H1 (cell line): ENCODE results near the gene IFNL2. TPM values are rescaled to one million over a fixed set of nuclear protein-coding genes. Genes with fewer than 3 reads are reported as not detected.

Source experiments
- ASH2L ChIP-seq: fragments of 200-600, 300-600 bp; sonication (generic); IDR thresholded peaks from one replicate; pipeline ENCODE4 v1.7.1; 2017; ENCODE audit warnings: low read length
- BCL11A ChIP-seq, 2 experiments: IDR thresholded peaks; one replicate each; pipeline ENCODE4 v1.6.1; 2011; ENCODE audit warnings: low read depth in 2 of 2, low read length in 2 of 2, mild to moderate bottlenecking in 2 of 2
- CBX8 ChIP-seq: fragments of 300-800, 300-1000 bp; sonication (generic); IDR thresholded peaks from 2 replicates; pipeline ENCODE4 v1.7.1; 2016; ENCODE audit warnings: low read depth, low read length, borderline replicate concordance
- CHD1 ChIP-seq: IDR thresholded peaks from 2 replicates; pipeline ENCODE4 v1.6.1; 2012; ENCODE audit warnings: low read depth, low read length, improper control_type of control experiment
- JUND ChIP-seq: IDR thresholded peaks from 2 replicates; pipeline ENCODE4 v1.6.1; 2011; ENCODE audit warnings: mild to moderate bottlenecking, improper control_type of control experiment, low read length
- POLR2A ChIP-seq, 2 experiments: IDR thresholded peaks; 1 replicate in 1 of 2; 2 replicates in 1 of 2; pipeline ENCODE4 v1.6.1; 2011; ENCODE audit warnings: low read depth in 2 of 2, low read length in 2 of 2, mild to moderate bottlenecking in 2 of 2; ENCODE audit errors: control extremely low read depth in 1 of 2
- SUZ12 ChIP-seq: fragments of 200-600 bp; sonication (generic); IDR thresholded peaks from 2 replicates; pipeline ENCODE4 v1.6.1; 2012; ENCODE audit warnings: mild to moderate bottlenecking, inconsistent platforms, low read length, moderate library complexity, mixed read lengths
- polyA plus RNA-seq, 7 experiments: library from polyadenylated mRNA; depleted of rRNA in 3 of 7; stranded (reverse) in 5 of 7; unstranded in 2 of 7; fragments of >200 nt in 5 of 7; fragments of 200-250 nt in 2 of 7; gene quantifications; 1 replicate in 5 of 7; 2 replicates in 1 of 7; 4 replicates in 1 of 7; pipeline versions ENCODE4 v1.2.1 to v1.2.3, GENCODE V29; 2011 to 2013; ENCODE audit warnings: missing spikeins in 2 of 7, mixed read lengths in 2 of 7
- total RNA-seq: library from RNA; stranded (reverse); fragmentation: NEBNext Ultra II Directional; extraction: Animal tissue kit (Norgen Biotek cat#: 25700); gene quantifications from 2 replicates; pipeline ENCODE4 v1.2.1, GENCODE V29; 2021
- TF ChIP-seq, protein P1 (sequence below): fragments of 300-600 bp; sonication (generic); IDR thresholded peaks from 2 replicates; pipeline ENCODE4 v1.7.1; 2012; ENCODE audit warnings: low read length, moderate library complexity, mild to moderate bottlenecking, inconsistent platforms; ENCODE audit not compliant: insufficient replicate concordance

Gene IFNL2
- total and polyA plus RNA-seq, 2 of the 8 experiments (the other 6 are each of a cell fraction or from before 2014, with no cell fraction given): not detected

DNA sequence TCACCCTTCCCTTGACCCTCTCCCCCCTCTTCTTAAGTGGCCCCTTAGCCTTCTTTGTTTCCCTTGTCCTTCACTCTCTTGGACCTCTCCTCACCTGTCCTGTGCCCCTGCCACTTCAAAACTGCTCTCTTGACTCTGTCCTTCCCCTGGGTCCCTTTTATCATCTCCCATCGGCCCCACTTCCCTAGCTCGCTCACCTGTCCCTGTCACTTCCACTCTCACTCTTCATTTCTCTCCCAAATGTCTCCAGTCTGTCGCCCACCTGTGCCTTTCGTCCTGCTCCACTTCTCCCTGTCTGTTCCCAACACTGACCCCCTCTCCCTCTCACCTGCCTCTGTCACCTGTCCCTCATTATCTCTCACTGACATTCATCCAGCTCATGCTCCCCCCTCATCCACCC lies 28.7 kb downstream of the IFNL2 start (continued):
- TF ChIP-seq SUZ12 (no peak), JUND (no peak), CBX8 (no peak), BCL11A (IDR thresholded peaks at IDR 0.05; ENCODE audit: low read depth in 2 of 2, low read length in 2 of 2) (no peak), CHD1 (no peak), POLR2A (IDR thresholded peaks at IDR 0.05; ENCODE audit: control extremely low read depth in 1 of 2, low read depth in 2 of 2, low read length in 2 of 2) (no peak), ASH2L (no peak)
- TF ChIP-seq, protein P1, sequence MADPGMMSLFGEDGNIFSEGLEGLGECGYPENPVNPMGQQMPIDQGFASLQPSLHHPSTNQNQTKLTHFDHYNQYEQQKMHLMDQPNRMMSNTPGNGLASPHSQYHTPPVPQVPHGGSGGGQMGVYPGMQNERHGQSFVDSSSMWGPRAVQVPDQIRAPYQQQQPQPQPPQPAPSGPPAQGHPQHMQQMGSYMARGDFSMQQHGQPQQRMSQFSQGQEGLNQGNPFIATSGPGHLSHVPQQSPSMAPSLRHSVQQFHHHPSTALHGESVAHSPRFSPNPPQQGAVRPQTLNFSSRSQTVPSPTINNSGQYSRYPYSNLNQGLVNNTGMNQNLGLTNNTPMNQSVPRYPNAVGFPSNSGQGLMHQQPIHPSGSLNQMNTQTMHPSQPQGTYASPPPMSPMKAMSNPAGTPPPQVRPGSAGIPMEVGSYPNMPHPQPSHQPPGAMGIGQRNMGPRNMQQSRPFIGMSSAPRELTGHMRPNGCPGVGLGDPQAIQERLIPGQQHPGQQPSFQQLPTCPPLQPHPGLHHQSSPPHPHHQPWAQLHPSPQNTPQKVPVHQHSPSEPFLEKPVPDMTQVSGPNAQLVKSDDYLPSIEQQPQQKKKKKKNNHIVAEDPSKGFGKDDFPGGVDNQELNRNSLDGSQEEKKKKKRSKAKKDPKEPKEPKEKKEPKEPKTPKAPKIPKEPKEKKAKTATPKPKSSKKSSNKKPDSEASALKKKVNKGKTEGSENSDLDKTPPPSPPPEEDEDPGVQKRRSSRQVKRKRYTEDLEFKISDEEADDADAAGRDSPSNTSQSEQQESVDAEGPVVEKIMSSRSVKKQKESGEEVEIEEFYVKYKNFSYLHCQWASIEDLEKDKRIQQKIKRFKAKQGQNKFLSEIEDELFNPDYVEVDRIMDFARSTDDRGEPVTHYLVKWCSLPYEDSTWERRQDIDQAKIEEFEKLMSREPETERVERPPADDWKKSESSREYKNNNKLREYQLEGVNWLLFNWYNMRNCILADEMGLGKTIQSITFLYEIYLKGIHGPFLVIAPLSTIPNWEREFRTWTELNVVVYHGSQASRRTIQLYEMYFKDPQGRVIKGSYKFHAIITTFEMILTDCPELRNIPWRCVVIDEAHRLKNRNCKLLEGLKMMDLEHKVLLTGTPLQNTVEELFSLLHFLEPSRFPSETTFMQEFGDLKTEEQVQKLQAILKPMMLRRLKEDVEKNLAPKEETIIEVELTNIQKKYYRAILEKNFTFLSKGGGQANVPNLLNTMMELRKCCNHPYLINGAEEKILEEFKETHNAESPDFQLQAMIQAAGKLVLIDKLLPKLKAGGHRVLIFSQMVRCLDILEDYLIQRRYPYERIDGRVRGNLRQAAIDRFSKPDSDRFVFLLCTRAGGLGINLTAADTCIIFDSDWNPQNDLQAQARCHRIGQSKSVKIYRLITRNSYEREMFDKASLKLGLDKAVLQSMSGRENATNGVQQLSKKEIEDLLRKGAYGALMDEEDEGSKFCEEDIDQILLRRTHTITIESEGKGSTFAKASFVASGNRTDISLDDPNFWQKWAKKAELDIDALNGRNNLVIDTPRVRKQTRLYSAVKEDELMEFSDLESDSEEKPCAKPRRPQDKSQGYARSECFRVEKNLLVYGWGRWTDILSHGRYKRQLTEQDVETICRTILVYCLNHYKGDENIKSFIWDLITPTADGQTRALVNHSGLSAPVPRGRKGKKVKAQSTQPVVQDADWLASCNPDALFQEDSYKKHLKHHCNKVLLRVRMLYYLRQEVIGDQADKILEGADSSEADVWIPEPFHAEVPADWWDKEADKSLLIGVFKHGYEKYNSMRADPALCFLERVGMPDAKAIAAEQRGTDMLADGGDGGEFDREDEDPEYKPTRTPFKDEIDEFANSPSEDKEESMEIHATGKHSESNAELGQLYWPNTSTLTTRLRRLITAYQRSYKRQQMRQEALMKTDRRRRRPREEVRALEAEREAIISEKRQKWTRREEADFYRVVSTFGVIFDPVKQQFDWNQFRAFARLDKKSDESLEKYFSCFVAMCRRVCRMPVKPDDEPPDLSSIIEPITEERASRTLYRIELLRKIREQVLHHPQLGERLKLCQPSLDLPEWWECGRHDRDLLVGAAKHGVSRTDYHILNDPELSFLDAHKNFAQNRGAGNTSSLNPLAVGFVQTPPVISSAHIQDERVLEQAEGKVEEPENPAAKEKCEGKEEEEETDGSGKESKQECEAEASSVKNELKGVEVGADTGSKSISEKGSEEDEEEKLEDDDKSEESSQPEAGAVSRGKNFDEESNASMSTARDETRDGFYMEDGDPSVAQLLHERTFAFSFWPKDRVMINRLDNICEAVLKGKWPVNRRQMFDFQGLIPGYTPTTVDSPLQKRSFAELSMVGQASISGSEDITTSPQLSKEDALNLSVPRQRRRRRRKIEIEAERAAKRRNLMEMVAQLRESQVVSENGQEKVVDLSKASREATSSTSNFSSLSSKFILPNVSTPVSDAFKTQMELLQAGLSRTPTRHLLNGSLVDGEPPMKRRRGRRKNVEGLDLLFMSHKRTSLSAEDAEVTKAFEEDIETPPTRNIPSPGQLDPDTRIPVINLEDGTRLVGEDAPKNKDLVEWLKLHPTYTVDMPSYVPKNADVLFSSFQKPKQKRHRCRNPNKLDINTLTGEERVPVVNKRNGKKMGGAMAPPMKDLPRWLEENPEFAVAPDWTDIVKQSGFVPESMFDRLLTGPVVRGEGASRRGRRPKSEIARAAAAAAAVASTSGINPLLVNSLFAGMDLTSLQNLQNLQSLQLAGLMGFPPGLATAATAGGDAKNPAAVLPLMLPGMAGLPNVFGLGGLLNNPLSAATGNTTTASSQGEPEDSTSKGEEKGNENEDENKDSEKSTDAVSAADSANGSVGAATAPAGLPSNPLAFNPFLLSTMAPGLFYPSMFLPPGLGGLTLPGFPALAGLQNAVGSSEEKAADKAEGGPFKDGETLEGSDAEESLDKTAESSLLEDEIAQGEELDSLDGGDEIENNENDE: no peak
- TF ChIP-seq, all 59 proteins: peak for 0
